ENCODE data around the gene HCRTR1.

GRCh38 chr1:31588751-31589515 lies 28.6 kb upstream of the HCRTR1 start:
- TF ChIP-seq POLR2A (IDR thresholded peaks at IDR 0.05): no peak
- TF ChIP-seq CTCF (IDR thresholded peaks at IDR 0.05): no peak

All from right lobe of liver (tissue), 4 donors.